ENCODE measurements around the gene TCF7L1. TPM values are rescaled to one million over a fixed set of nuclear protein-coding genes. Genes with fewer than 3 reads are reported as not detected.
A peak's percentile ranks its signal among the peaks of the same experiment; 100 is the strongest.

The TCF7L1 gene
- total RNA-seq, 1 donor from 2014 or later, result 30.8 TPM

- H3K9me3 ChIP-seq (ENCODE audit: insufficient read depth, low read depth, low read length), result no peaks in the 10 kb centered on the region
- H2AFZ ChIP-seq (ENCODE audit: low read depth, low read length), result no peak overlapping the region
- H3K27me3 Mint-ChIP-seq (ENCODE audit: low read depth, unreplicated experiment), result no peaks in the 10 kb centered on the region
- no peaks in the 10 kb centered on the region for H3K4me1 ChIP-seq (ENCODE audit: insufficient read depth, low read length)
- H3K27ac Mint-ChIP-seq (ENCODE audit: unreplicated experiment), result no peak overlapping the region
- H3K4me3 ChIP-seq (ENCODE audit: insufficient read depth, low read depth, low read length), result no peak overlapping the region
- no peaks in the 10 kb centered on the region for H3K27me3 ChIP-seq (ENCODE audit: insufficient read depth, low read length)
- FAIRE-seq, result no peak
- no peak overlapping the region for H3K4me2 ChIP-seq (ENCODE audit: low read length)
- DNase-seq (ENCODE audit: low read depth), result no peak
- no peak overlapping the region for H3K4me3 Mint-ChIP-seq (ENCODE audit: unreplicated experiment)
- no peaks in the 10 kb centered on the region for H3K36me3 ChIP-seq (ENCODE audit: insufficient read depth, low read length)
- no peak overlapping the region for H3K9ac ChIP-seq (ENCODE audit: low read length)
- no peak for TF ChIP-seq CTCF (IDR thresholded peaks at IDR 0.05; ENCODE audit: insufficient read depth, low read depth, low read length)
- TF ChIP-seq EZH2 (IDR thresholded peaks at IDR 0.05; ENCODE audit: insufficient read depth, low read length), result no peak
- no peaks in the 10 kb centered on the region for H3K79me2 ChIP-seq (ENCODE audit: insufficient read depth, low read length)
- H3K9me3 Mint-ChIP-seq (ENCODE audit: unreplicated experiment), result peaks cover 4% of the 10 kb centered on the region
- H3K4me1 Mint-ChIP-seq (ENCODE audit: low read depth, unreplicated experiment), result peaks cover 24% of the 10 kb centered on the region
- H3K36me3 Mint-ChIP-seq (ENCODE audit: low read depth, unreplicated experiment), result peaks cover 14% of the 10 kb centered on the region
- peaks cover 48% of the 10 kb centered on the region for H4K20me1 ChIP-seq (ENCODE audit: insufficient read depth, low read length)
- H3K27ac ChIP-seq (ENCODE audit: low read depth, low read length), result no peak overlapping the region
Measured at GRCh38 chr2:85240055-85240454, 106.9 kb downstream of the TCF7L1 start.

- Histone ChIP-seq H3K4me1 (ENCODE audit: insufficient read depth, low read length) (peaks cover 3% of the 10 kb centered on the region), H4K20me1 (ENCODE audit: insufficient read depth, low read length) (peaks cover 29% of the 10 kb centered on the region), H3K27ac (ENCODE audit: low read depth, low read length) (no peak overlapping the region), H3K9me3 (ENCODE audit: insufficient read depth, low read depth, low read length) (no peaks in the 10 kb centered on the region), H3K79me2 (ENCODE audit: insufficient read depth, low read length) (no peaks in the 10 kb centered on the region), H3K9ac (ENCODE audit: low read length) (no peak overlapping the region), H3K4me3 (ENCODE audit: insufficient read depth, low read depth, low read length) (no peak overlapping the region), H2AFZ (ENCODE audit: low read depth, low read length) (no peak overlapping the region), H3K27me3 (ENCODE audit: insufficient read depth, low read length) (no peaks in the 10 kb centered on the region), H3K4me2 (ENCODE audit: low read length) (no peak overlapping the region), H3K36me3 (ENCODE audit: insufficient read depth, low read length) (no peaks in the 10 kb centered on the region)
- Mint-ChIP-seq H3K27ac (ENCODE audit: unreplicated experiment) (no peak overlapping the region), H3K36me3 (ENCODE audit: low read depth, unreplicated experiment) (peaks cover 14% of the 10 kb centered on the region), H3K4me1 (ENCODE audit: low read depth, unreplicated experiment) (peaks cover 34% of the 10 kb centered on the region), H3K4me3 (ENCODE audit: unreplicated experiment) (no peak overlapping the region), H3K27me3 (ENCODE audit: low read depth, unreplicated experiment) (no peaks in the 10 kb centered on the region), H3K9me3 (ENCODE audit: unreplicated experiment) (peaks cover 4% of the 10 kb centered on the region)
- TF ChIP-seq CTCF (IDR thresholded peaks at IDR 0.05; ENCODE audit: insufficient read depth, low read depth, low read length), result no peak
- no peak for TF ChIP-seq EZH2 (IDR thresholded peaks at IDR 0.05; ENCODE audit: insufficient read depth, low read length)
- no peak for DNase-seq (ENCODE audit: low read depth)
- no peak for FAIRE-seq
Measured at GRCh38 chr2:85242321-85242720, 109.1 kb downstream of the TCF7L1 start.

- no peaks in the 10 kb centered on the region for H3K36me3 ChIP-seq (ENCODE audit: insufficient read depth, low read length)
- H3K27me3 ChIP-seq (ENCODE audit: insufficient read depth, low read length), result no peaks in the 10 kb centered on the region
- Mint-ChIP-seq H3K4me1 (ENCODE audit: low read depth, unreplicated experiment) (peaks cover 33% of the 10 kb centered on the region), H3K27me3 (ENCODE audit: low read depth, unreplicated experiment) (no peaks in the 10 kb centered on the region), H3K4me3 (ENCODE audit: unreplicated experiment) (peak overlapping the region; percentile 15), H3K36me3 (ENCODE audit: low read depth, unreplicated experiment) (peaks cover 12% of the 10 kb centered on the region), H3K9me3 (ENCODE audit: unreplicated experiment) (peaks cover 4% of the 10 kb centered on the region), H3K27ac (ENCODE audit: unreplicated experiment) (no peak overlapping the region)
- H3K4me1 ChIP-seq (ENCODE audit: insufficient read depth, low read length), result peaks cover 7% of the 10 kb centered on the region
- peak; percentile 31 for TF ChIP-seq CTCF (IDR thresholded peaks at IDR 0.05; ENCODE audit: insufficient read depth, low read depth, low read length)
- TF ChIP-seq EZH2 (IDR thresholded peaks at IDR 0.05; ENCODE audit: insufficient read depth, low read length), result no peak
- no peaks in the 10 kb centered on the region for H3K79me2 ChIP-seq (ENCODE audit: insufficient read depth, low read length)
- no peak for DNase-seq (ENCODE audit: low read depth)
- no peak overlapping the region for H3K27ac ChIP-seq (ENCODE audit: low read depth, low read length)
- H3K4me3 ChIP-seq (ENCODE audit: insufficient read depth, low read depth, low read length), result no peak overlapping the region
- no peaks in the 10 kb centered on the region for H3K9me3 ChIP-seq (ENCODE audit: insufficient read depth, low read depth, low read length)
- H3K4me2 ChIP-seq (ENCODE audit: low read length), result no peak overlapping the region
- H4K20me1 ChIP-seq (ENCODE audit: insufficient read depth, low read length), result peaks cover 23% of the 10 kb centered on the region
- H3K9ac ChIP-seq (ENCODE audit: low read length), result no peak overlapping the region
- FAIRE-seq, result no peak
- no peak overlapping the region for H2AFZ ChIP-seq (ENCODE audit: low read depth, low read length)
Measured at GRCh38 chr2:85243101-85244072, 110.2 kb downstream of the TCF7L1 start.

Measured in astrocyte (in vitro differentiated cells and primary cell).